Esophagus muscularis mucosa (tissue), 3 donors: ENCODE data around the gene DACT2.

Experiments used
- POLR2A ChIP-seq: fragments of 450-650 bp; IDR thresholded peaks from one replicate; pipeline ENCODE4 v1.6.1; 2017; ENCODE audit warnings: antibody characterized with exemption, moderate library complexity, mild to moderate bottlenecking, low read depth
- POLR2AphosphoS5 ChIP-seq, 2 donors: sonication (generic); formaldehyde crosslinking; IDR thresholded peaks; one replicate each; pipeline ENCODE4 v1.6.1; 2017; ENCODE audit warnings: antibody characterized with exemption in 2 of 2
- TF ChIP-seq, protein P1 (sequence below), 3 experiments: fragments of 200-600 bp in 2 of 3; fragments of 450-650 bp in 1 of 3; sonication (generic) in 2 of 3; IDR thresholded peaks; one replicate each; pipeline ENCODE4 v1.5.1; 2017 to 2019; ENCODE audit warnings: antibody characterized with exemption in 3 of 3, mild to moderate bottlenecking in 2 of 3, moderate library complexity in 1 of 3

DNA sequence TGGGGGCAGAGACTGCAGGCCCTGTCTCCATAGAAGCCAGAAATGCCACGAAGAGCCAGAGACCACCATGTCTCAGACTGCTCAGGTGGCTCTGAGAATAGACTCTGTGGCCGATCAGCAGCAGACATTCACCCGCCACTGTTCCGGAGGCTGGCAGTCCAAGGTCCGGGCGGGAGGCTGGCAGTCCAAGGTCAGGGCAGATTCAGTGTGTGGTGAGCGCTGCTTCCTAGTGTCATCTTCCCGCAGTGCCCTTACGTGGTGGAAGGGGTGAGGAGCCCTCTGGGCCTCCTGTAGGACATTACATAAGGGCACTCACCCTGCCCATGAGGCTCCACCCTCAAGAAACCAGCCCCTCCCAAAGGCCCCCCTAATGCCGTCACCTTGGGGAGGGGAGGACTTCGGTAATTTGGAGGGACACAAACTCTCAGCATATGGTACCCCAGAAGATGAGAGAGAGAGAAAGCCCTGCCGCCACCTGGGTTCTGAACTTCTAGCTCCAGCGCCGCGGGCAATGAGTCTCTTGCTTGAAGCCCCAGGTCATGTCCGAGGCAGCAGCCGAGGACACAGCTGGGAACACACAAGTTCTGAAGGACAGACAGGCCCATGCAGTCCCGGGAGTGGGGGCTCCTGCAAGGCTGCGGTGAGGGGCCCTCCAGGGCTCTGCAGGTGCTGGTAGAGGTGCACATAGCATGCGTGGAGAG is 36.4 kb downstream of the DACT2 start:
- no peak for TF ChIP-seq POLR2A
- TF ChIP-seq, protein P1, sequence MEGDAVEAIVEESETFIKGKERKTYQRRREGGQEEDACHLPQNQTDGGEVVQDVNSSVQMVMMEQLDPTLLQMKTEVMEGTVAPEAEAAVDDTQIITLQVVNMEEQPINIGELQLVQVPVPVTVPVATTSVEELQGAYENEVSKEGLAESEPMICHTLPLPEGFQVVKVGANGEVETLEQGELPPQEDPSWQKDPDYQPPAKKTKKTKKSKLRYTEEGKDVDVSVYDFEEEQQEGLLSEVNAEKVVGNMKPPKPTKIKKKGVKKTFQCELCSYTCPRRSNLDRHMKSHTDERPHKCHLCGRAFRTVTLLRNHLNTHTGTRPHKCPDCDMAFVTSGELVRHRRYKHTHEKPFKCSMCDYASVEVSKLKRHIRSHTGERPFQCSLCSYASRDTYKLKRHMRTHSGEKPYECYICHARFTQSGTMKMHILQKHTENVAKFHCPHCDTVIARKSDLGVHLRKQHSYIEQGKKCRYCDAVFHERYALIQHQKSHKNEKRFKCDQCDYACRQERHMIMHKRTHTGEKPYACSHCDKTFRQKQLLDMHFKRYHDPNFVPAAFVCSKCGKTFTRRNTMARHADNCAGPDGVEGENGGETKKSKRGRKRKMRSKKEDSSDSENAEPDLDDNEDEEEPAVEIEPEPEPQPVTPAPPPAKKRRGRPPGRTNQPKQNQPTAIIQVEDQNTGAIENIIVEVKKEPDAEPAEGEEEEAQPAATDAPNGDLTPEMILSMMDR (IDR thresholded peaks at IDR 0.05) = no peak
- TF ChIP-seq POLR2AphosphoS5 (IDR thresholded peaks at IDR 0.05) = no peak
